Esophagus (tissue), 2 donors: ENCODE results near the gene ATP5F1E. TPM values are rescaled to one million over a fixed set of nuclear protein-coding genes. Genes with fewer than 3 reads are reported as not detected.

ENCODE experiments used
- H3K27ac ChIP-seq, 2 donors: one replicate each; pipeline ENCODE4 v1.5.1; 2013; ENCODE audit warnings: low read depth in 2 of 2, mild to moderate bottlenecking in 2 of 2, inconsistent platforms in 1 of 2, low read length in 1 of 2, moderate library complexity in 1 of 2
- H3K27me3 ChIP-seq, 2 donors: one replicate each; pipeline ENCODE4 v1.6.1; 2013; ENCODE audit warnings: low read length in 2 of 2, control low read depth in 1 of 2, mild to moderate bottlenecking in 1 of 2; ENCODE audit not compliant: insufficient read depth in 2 of 2, control insufficient read depth in 1 of 2
- H3K36me3 ChIP-seq, 2 donors: one replicate each; pipeline ENCODE4 v1.6.1; 2013; ENCODE audit warnings: low read length in 1 of 2; ENCODE audit not compliant: control insufficient read depth in 2 of 2, insufficient read depth in 2 of 2
- H3K4me1 ChIP-seq, 2 donors: one replicate each; pipeline ENCODE4 v1.6.1; 2013; ENCODE audit warnings: low read length in 1 of 2; ENCODE audit not compliant: control insufficient read depth in 2 of 2, insufficient read depth in 2 of 2
- H3K4me3 ChIP-seq, 2 donors: one replicate each; pipeline ENCODE4 v1.5.1; 2013; ENCODE audit warnings: low read length in 2 of 2, mild to moderate bottlenecking in 2 of 2, low read depth in 1 of 2, moderate library complexity in 1 of 2
- H3K9me3 ChIP-seq, 2 donors: one replicate each; pipeline ENCODE4 v1.6.1; 2013; ENCODE audit warnings: mild to moderate bottlenecking in 2 of 2, low read depth in 1 of 2, low read length in 1 of 2, moderate library complexity in 1 of 2; ENCODE audit not compliant: control insufficient read depth in 2 of 2, insufficient read depth in 1 of 2
- WGBS, 2 donors: extraction: QIAGEN DNeasy Blood & Tissue Kit; methylation state at CpG; one replicate each; pipeline ENCODE4 v1.1.7; 2013; 5-methylcytosine and 5-hydroxymethylcytosine counted together
- polyA plus RNA-seq, 2 donors: library from polyadenylated mRNA; stranded (reverse); fragments of 200-250 nt; gene quantifications; one replicate each; pipeline ENCODE4 v1.2.3, GENCODE V29; 2013
- donor health status: healthy with polysubstance abuse.
- donor health status: Bipolar disorder and iron deficiency.

ATP5F1E gene
- polyA plus RNA-seq, 2 donors: 36.3 to 50.1 TPM

GRCh38 chr20:59064214-59064722 is 32.1 kb upstream of the ATP5F1E start:
- Histone ChIP-seq H3K27me3 (no peaks in the 10 kb centered on the region), H3K27ac (no peak overlapping the region), H3K4me1 (no peaks in the 10 kb centered on the region), H3K4me3 (no peak overlapping the region), H3K9me3 (no peaks in the 10 kb centered on the region), H3K36me3 (no peaks in the 10 kb centered on the region)
- WGBS, 2 donors: 18 to 32% methylated on average over 4 of the region's 4 CpGs

DNA sequence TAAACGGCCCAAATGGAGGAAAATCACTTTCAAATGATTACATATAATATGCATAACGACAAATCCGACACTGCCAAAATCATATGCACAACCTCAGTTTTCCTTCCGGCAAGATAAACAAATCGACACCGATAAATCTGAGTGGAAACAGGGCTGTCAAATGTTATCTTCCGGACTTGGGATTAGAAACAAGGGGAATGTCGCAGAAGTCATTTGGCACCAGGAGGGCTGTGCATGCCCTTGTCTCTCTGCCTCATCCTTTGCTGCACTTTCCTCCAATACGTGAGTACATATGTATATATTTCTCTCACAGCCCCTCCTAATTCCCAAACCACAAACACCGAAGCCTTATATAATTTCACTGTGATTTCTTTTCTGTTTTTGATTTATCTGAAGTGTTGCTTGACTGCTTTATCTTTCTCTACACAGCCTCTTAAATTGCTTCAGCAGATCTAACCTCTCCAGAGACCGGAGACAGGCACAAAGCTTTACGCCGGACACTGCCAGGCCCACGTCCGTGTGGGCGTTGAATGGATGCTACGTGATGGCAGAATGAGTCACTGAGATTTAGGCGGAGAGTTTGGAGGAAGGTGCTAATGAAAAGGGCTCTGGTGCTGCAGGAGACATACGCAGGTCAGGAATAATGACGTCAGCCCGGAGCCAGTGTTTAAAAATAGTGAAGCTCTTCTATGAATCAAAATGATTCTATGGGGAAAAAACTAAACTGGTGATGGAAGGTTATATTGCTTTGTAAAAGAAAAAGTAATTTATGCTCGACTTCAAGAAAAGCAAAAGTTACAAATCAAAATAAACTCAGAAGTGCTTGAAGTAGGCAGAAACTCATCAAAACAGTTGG is 31.5 kb upstream of the ATP5F1E start:
- H3K27ac ChIP-seq: peak overlapping the region; percentile 13 to 31

DNA sequence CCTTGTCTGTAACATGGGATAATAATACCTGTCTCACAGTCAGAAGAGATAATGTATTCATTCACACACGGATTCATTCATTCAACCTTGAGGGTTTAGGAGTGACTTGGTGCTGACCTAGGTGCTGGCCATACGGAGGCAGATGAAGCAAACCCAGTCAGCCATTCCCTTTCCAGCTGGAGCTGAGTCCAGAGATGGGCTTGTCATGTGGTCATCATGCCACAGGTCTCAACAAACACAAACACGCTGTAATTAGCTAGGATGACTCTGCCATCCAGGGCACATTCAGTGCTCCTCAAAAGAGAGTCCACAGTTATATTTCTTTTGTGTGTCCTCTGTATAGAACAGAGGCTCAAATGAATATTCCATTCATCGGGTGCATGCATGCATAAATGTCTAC is 29.9 kb upstream of the ATP5F1E start:
- Histone ChIP-seq H3K27me3 (no peaks in the 10 kb centered on the region), H3K9me3 (no peaks in the 10 kb centered on the region), H3K36me3 (no peaks in the 10 kb centered on the region), H3K27ac (no peak overlapping the region), H3K4me1 (no peaks in the 10 kb centered on the region), H3K4me3 (no peak overlapping the region)
- 72 to 74% methylated on average over 4 of the region's 4 CpGs for WGBS, 2 donors

More for the DNA sequence above, 31.5 kb upstream of the ATP5F1E start:
- Histone ChIP-seq H3K27me3 (no peaks in the 10 kb centered on the region), H3K36me3 (no peaks in the 10 kb centered on the region), H3K4me3 (no peak overlapping the region), H3K4me1 (no peaks in the 10 kb centered on the region), H3K9me3 (no peaks in the 10 kb centered on the region)
- WGBS, 2 donors: 37 to 38% methylated on average over 22 of the region's 22 CpGs

DNA sequence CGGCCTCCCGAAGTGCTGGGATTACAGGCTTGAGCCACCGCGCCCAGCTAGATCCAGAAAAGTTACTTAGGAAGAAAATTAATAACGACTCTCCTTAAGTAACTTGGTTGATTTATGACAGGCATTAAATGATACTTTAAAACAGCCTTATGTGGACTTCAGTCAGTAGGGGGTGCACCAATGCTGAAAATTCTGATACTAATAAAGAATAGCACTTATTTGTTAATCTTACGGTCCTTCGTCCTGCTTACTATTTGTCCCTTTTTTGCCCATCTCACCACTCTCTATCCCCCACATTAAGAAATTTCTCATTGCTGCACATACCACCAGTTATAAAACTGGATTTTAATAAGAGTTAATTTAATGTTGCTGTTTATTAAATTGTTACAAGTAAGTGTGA is 23.2 kb upstream of the ATP5F1E start:
- H3K27me3 ChIP-seq: no peaks in the 10 kb centered on the region
- no peaks in the 10 kb centered on the region for H3K36me3 ChIP-seq
- no peak overlapping the region for H3K27ac ChIP-seq
- no peak overlapping the region for H3K4me3 ChIP-seq
- 39 to 49% methylated on average over 7 of the region's 7 CpGs for WGBS, 2 donors
- H3K4me1 ChIP-seq: no peaks in the 10 kb centered on the region
- no peaks in the 10 kb centered on the region for H3K9me3 ChIP-seq

- no peaks in the 10 kb centered on the region for H3K4me1 ChIP-seq
- H3K4me3 ChIP-seq: no peak overlapping the region
- H3K27ac ChIP-seq: no peak overlapping the region
- H3K9me3 ChIP-seq: no peaks in the 10 kb centered on the region
- no peaks in the 10 kb centered on the region for H3K36me3 ChIP-seq
- 77 to 83% methylated on average over 6 of the region's 6 CpGs for WGBS, 2 donors
- H3K27me3 ChIP-seq: no peaks in the 10 kb centered on the region
Measured at GRCh38 chr20:59051666-59052185, 19.6 kb upstream of the ATP5F1E start.

DNA sequence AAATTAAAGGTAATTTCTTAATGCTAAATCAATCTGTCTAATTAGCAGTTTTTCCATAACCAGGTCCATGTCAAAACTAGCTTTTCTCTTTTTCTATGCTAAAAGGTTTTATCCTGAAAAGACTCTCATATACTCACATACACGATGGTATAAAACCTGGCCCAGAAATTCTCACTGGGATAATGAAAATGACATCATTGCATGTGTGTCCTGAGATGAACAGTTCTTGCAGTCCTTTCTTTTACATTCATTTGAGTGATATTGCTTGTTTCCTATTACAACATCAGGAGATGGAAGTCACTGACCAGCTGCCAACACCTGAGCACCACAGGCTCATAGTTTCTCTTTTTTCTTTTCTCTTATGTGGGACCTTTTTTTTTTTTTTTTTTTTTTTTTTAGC is 18.3 kb upstream of the ATP5F1E start:
- Histone ChIP-seq H3K4me1 (no peaks in the 10 kb centered on the region), H3K27me3 (no peaks in the 10 kb centered on the region), H3K9me3 (no peaks in the 10 kb centered on the region), H3K4me3 (no peak overlapping the region), H3K36me3 (no peaks in the 10 kb centered on the region), H3K27ac (no peak overlapping the region)
- WGBS, 2 donors: 63 to 75% methylated on average over 1 of the region's 1 CpG

GRCh38 chr20:59048681-59049030 is 16.5 kb upstream of the ATP5F1E start:
- Histone ChIP-seq H3K27ac (no peak overlapping the region), H3K27me3 (no peaks in the 10 kb centered on the region), H3K36me3 (no peaks in the 10 kb centered on the region), H3K4me3 (no peak overlapping the region), H3K9me3 (no peaks in the 10 kb centered on the region), H3K4me1 (no peaks in the 10 kb centered on the region)
- WGBS, 2 donors: 87 to 92% methylated on average over 2 of the region's 2 CpGs

- Histone ChIP-seq H3K27ac (no peak overlapping the region), H3K9me3 (no peaks in the 10 kb centered on the region)
- WGBS, 2 donors: 78 to 84% methylated on average over 5 of the region's 5 CpGs
Measured at GRCh38 chr20:59047938-59048680, 16.0 kb upstream of the ATP5F1E start.

GRCh38 chr20:59046862-59047261 is 14.7 kb upstream of the ATP5F1E start:
- Histone ChIP-seq H3K27me3 (no peaks in the 10 kb centered on the region), H3K36me3 (no peaks in the 10 kb centered on the region), H3K27ac (no peak overlapping the region), H3K4me1 (peaks cover 0 to 9% of the 10 kb centered on the region in 2 donors), H3K4me3 (no peak overlapping the region), H3K9me3 (no peaks in the 10 kb centered on the region)
- WGBS, 2 donors: 89 to 92% methylated on average over 3 of the region's 3 CpGs

More at GRCh38 chr20:59047938-59048680, 16.0 kb upstream of the ATP5F1E start:
- no peaks in the 10 kb centered on the region for H3K27me3 ChIP-seq
- H3K4me1 ChIP-seq: peaks cover 0 to 3% of the 10 kb centered on the region in 2 donors
- H3K4me3 ChIP-seq: no peak overlapping the region
- H3K36me3 ChIP-seq: no peaks in the 10 kb centered on the region
